ENCODE measurements around the gene LDB2. TPM values are rescaled to one million over a fixed set of nuclear protein-coding genes. Genes with fewer than 3 reads are reported as not detected.

The LDB2 gene
- total and polyA plus RNA-seq, 2 of the 8 experiments (the other 6 are each of a cell fraction or from before 2014, with no cell fraction given), result 57.0 to 140 TPM

GRCh38 chr4:16582036-16582435 lies 316.4 kb downstream of the LDB2 start:
- Histone ChIP-seq H3K18ac (ENCODE audit: extremely low read depth, low read length) (no peak overlapping the region), H3K56ac (replicated peaks; ENCODE audit: insufficient read length, low read depth, low read length) (no peak overlapping the region), H3K4ac (replicated peaks; ENCODE audit: insufficient read length, low read depth, low read length) (no peak overlapping the region), H2AFZ (ENCODE audit: low read length) (no peak overlapping the region), H3K4me1 (replicated peaks in 1 of 4; ENCODE audit: control insufficient read depth in 3 of 4, insufficient read depth in 4 of 4, low read length in 3 of 4) (no peaks in the 10 kb centered on the region), H2BK120ac (replicated peaks; ENCODE audit: low read depth, low read length) (no peak overlapping the region), H4K20me1 (replicated peaks in 1 of 2; ENCODE audit: control insufficient read depth in 1 of 2, insufficient read depth in 2 of 2, low read length in 2 of 2) (no peaks in the 10 kb centered on the region), H3K36me3 (ENCODE audit: control insufficient read depth in 2 of 4, insufficient read depth in 4 of 4, low read length in 3 of 4) (no peaks in the 10 kb centered on the region), H3K9me3 (ENCODE audit: insufficient read depth in 2 of 2, low read depth in 1 of 2, low read length in 1 of 2) (no peaks in the 10 kb centered on the region), H3K9ac (replicated peaks in 1 of 4; ENCODE audit: extremely low read depth in 1 of 4, low read depth in 3 of 4, low read length in 3 of 4) (no peak overlapping the region), H4K91ac (replicated peaks; ENCODE audit: insufficient read length, low read length) (no peak overlapping the region), H2BK5ac (ENCODE audit: low read depth, low read length) (no peak overlapping the region), H4K8ac (ENCODE audit: extremely low read depth, insufficient read depth, low read length) (no peak overlapping the region), H3K27ac (ENCODE audit: low read depth, low read length) (no peak overlapping the region), H4K5ac (ENCODE audit: insufficient read length, low read depth, low read length) (no peak overlapping the region), H3K4me2 (ENCODE audit: insufficient read depth in 1 of 2, low read depth in 2 of 2, low read length in 2 of 2) (no peak overlapping the region), H2AK5ac (ENCODE audit: low read depth, low read length) (no peak overlapping the region), H3K23ac (ENCODE audit: insufficient read length) (no peak overlapping the region), H2BK12ac (ENCODE audit: low read depth, low read length) (no peak overlapping the region), H2BK20ac (ENCODE audit: low read length) (0 out of 2 replicates have a peak overlapping the region, but pooled peaks have one; percentile 37), H3K4me3 (ENCODE audit: extremely low read depth in 1 of 4, insufficient read depth in 2 of 4, low read depth in 3 of 4, low read length in 4 of 4) (no peak overlapping the region), H3K23me2 (ENCODE audit: low read depth, low read length) (no peaks in the 10 kb centered on the region), H3K14ac (ENCODE audit: insufficient read length) (no peak overlapping the region), H3K79me1 (ENCODE audit: low read depth, low read length) (no peaks in the 10 kb centered on the region), H3K79me2 (ENCODE audit: control insufficient read depth in 1 of 2, insufficient read depth in 2 of 2, low read length in 2 of 2) (no peaks in the 10 kb centered on the region), H3K27me3 (replicated peaks in 1 of 4; ENCODE audit: control insufficient read depth in 3 of 4, extremely low read depth in 1 of 4, insufficient read depth in 3 of 4, low read length in 3 of 4) (no peaks in the 10 kb centered on the region), H2BK15ac (ENCODE audit: low read length) (no peak overlapping the region)
- CTCF ChIA-PET (ENCODE audit: partially characterized antibody), result interaction anchor here (0.6 to 2.3 kb wide), 21 partner anchors 8 to 301 kb away, joined by 3 to 18 read pairs (median 5); no protein-coding TSS in a partner anchor
- TF ChIP-seq CTBP2 (IDR thresholded peaks at IDR 0.05; ENCODE audit: borderline replicate concordance, insufficient read depth, insufficient read length, low read length) (no peak), MAFK (IDR thresholded peaks at IDR 0.05; ENCODE audit: low read depth, low read length) (no peak), TCF12 (IDR thresholded peaks at IDR 0.05; ENCODE audit: low read depth, low read length) (no peak)
- WGBS, 2 experiments (ENCODE audit: extremely low coverage in 1 of 2, insufficient coverage in 1 of 2, insufficient read length in 1 of 2, insufficient replicate concordance in 2 of 2, low coverage in 1 of 2, low lambda C conversion rate in 2 of 2, missing lambda C conversion rate in 1 of 2), result 76% methylated on average over 3 of the region's 3 CpGs; no CpG with 5 or more reads in 1 of the 2 experiments
- DNase-seq (ENCODE audit: low read depth in 1 of 2, low spot score in 2 of 2), result no peak
- no peak for FAIRE-seq
- POLR2A ChIA-PET (ENCODE audit: partially characterized antibody), result interaction anchor here (0.7 kb wide), 1 partner anchor 655 kb away, joined by 3 read pairs; no protein-coding TSS in a partner anchor

All from H1 (cell line).